MCF 10A (cell line): ENCODE results near the gene KCNAB2. TPM values are rescaled to one million over a fixed set of nuclear protein-coding genes. Genes with fewer than 3 reads are reported as not detected.
"Not testable (repeated sequence)": the region's sequence is repeated elsewhere in the genome, so short reads cannot be mapped to it uniquely, and the experiment has no call there.

ENCODE experiments used
- BruUV-seq: library from RNA; stranded (reverse); fragments of 400-500 nt; replicated peaks from 2 replicates; lab custom pipeline; 2021; lab: Mats Ljungman, UMichigan
- CTCF ChIA-PET: fragments of 300-600 bp; sonication (Branson Sonifier 250); formaldehyde crosslinking; extraction: SDS; loops from one replicate; lab custom pipeline; 2021; ENCODE audit warnings: antibody characterized with exemption, inconsistent platforms; lab: Yijun Ruan, JAX
- POLR2A ChIA-PET: fragments of 300-600, 350-650 bp; sonication (Branson Sonifier 250); formaldehyde crosslinking; extraction: SDS; loops from one replicate; lab custom pipeline; 2020; ENCODE audit warnings: antibody characterized with exemption, inconsistent platforms; lab: Yijun Ruan, JAX
- DNase-seq: peaks from one replicate; pipeline ENCODE4 v3.0.0-alpha.2; 2018; ENCODE audit not compliant: unreplicated experiment
- H3K27ac Mint-ChIP-seq: one replicate; pipeline ENCODE4 v1.8.0; 2022; ENCODE audit warnings: mild to moderate bottlenecking, low read depth, mixed read lengths; ENCODE audit not compliant: unreplicated experiment
- H3K27me3 Mint-ChIP-seq: one replicate; pipeline ENCODE4 v1.8.0; 2022; ENCODE audit warnings: mixed read lengths; ENCODE audit not compliant: insufficient read depth, unreplicated experiment
- H3K36me3 Mint-ChIP-seq: one replicate; pipeline ENCODE4 v1.8.0; 2022; ENCODE audit warnings: mild to moderate bottlenecking, moderate library complexity, mixed read lengths; ENCODE audit not compliant: insufficient read depth, unreplicated experiment
- H3K4me1 Mint-ChIP-seq: one replicate; pipeline ENCODE4 v1.8.0; 2022; ENCODE audit warnings: mixed read lengths; ENCODE audit not compliant: insufficient read depth, unreplicated experiment
- H3K4me3 Mint-ChIP-seq: one replicate; pipeline ENCODE4 v1.8.0; 2022; ENCODE audit warnings: mild to moderate bottlenecking, moderate library complexity, mixed read lengths; ENCODE audit not compliant: unreplicated experiment
- H3K9me3 Mint-ChIP-seq: one replicate; pipeline ENCODE4 v1.8.0; 2022; ENCODE audit warnings: mixed read lengths; ENCODE audit not compliant: unreplicated experiment
- CTCF ChIP-seq: fragments of 200-600 bp; IDR thresholded peaks from one replicate; pipeline ENCODE4 v1.8.0; 2022; ENCODE audit warnings: antibody characterized with exemption, mild to moderate bottlenecking; ENCODE audit not compliant: unreplicated experiment
- intact Hi-C: fragments of 100-400 bp; cut with micrococcal nuclease; formaldehyde crosslinking; loops from 2 replicates; pipeline ENCODE4 v1.14.1; 2022
- total RNA-seq: library from RNA; stranded (reverse); gene quantifications from 2 replicates; pipeline ENCODE4 v1.2.3, GENCODE V29; 2022

Gene KCNAB2
- total RNA-seq, 1 experiment from 2014 or later, result 11.8 TPM

GRCh38 chr1:6012529-6013318, 33.0 kb upstream of the KCNAB2 start:
- Mint-ChIP-seq H3K27me3 (no peaks in the 10 kb centered on the region), H3K9me3 (no peaks in the 10 kb centered on the region), H3K36me3 (no peaks in the 10 kb centered on the region), H3K27ac (no peak overlapping the region), H3K4me1 (peaks cover 11% of the 10 kb centered on the region), H3K4me3 (no peak overlapping the region)
- POLR2A ChIA-PET, result no interaction called here
- TF ChIP-seq CTCF, result no peak
- intact Hi-C loops, result no loop called here
- CTCF ChIA-PET, result no interaction called here
- no TSS peak for BruUV-seq
- no peak for DNase-seq

- no TSS peak for BruUV-seq
- CTCF ChIA-PET, result no interaction called here
These were observed 32.2 kb upstream of the KCNAB2 start for GRCh38 chr1:6013491-6013890.

GRCh38 chr1:6014130-6014999, 31.3 kb upstream of the KCNAB2 start:
- TF ChIP-seq CTCF, result no peak
- H3K36me3 Mint-ChIP-seq, result no peaks in the 10 kb centered on the region
- no TSS peak for BruUV-seq
- H3K4me1 Mint-ChIP-seq, result peaks cover 11% of the 10 kb centered on the region
- no peaks in the 10 kb centered on the region for H3K9me3 Mint-ChIP-seq
- CTCF ChIA-PET, result no interaction called here
- H3K27ac Mint-ChIP-seq, result no peak overlapping the region
- intact Hi-C loops, result no loop called here
- no peaks in the 10 kb centered on the region for H3K27me3 Mint-ChIP-seq
- POLR2A ChIA-PET, result no interaction called here
- H3K4me3 Mint-ChIP-seq, result no peak overlapping the region
- no peak for DNase-seq

More at GRCh38 chr1:6013491-6013890, 32.2 kb upstream of the KCNAB2 start:
- no peak for TF ChIP-seq CTCF
- Mint-ChIP-seq H3K27ac (no peak overlapping the region), H3K4me3 (no peak overlapping the region), H3K27me3 (no peaks in the 10 kb centered on the region), H3K4me1 (peaks cover 11% of the 10 kb centered on the region), H3K36me3 (no peaks in the 10 kb centered on the region), H3K9me3 (no peaks in the 10 kb centered on the region)
- intact Hi-C loops, result no loop called here
- no peak for DNase-seq
- POLR2A ChIA-PET, result no interaction called here

- ChIA-PET POLR2A (interaction anchor here (0.7 to 1.9 kb wide), 3 partner anchors 9 to 24 kb away, joined by 3 to 7 read pairs (median 5); partner anchors contain the start of gene NPHP4), CTCF (interaction anchor here (0.6 to 1.1 kb wide), 3 partner anchors 13 to 189 kb away, joined by 3 to 4 read pairs (median 3); no protein-coding TSS in a partner anchor)
- no peaks in the 10 kb centered on the region for H3K36me3 Mint-ChIP-seq
- H3K27ac Mint-ChIP-seq, result no peak overlapping the region
- no peaks in the 10 kb centered on the region for H3K27me3 Mint-ChIP-seq
- peaks cover 11% of the 10 kb centered on the region for H3K4me1 Mint-ChIP-seq
- H3K4me3 Mint-ChIP-seq, result no peak overlapping the region
- DNase-seq, result peak; percentile 83
- no peaks in the 10 kb centered on the region for H3K9me3 Mint-ChIP-seq
- BruUV-seq, result no TSS peak
- no peak for TF ChIP-seq CTCF
- intact Hi-C loops, result no loop called here
These were observed 29.4 kb upstream of the KCNAB2 start for GRCh38 chr1:6016191-6016865.

GRCh38 chr1:6017654-6018053, 28.0 kb upstream of the KCNAB2 start:
- H3K9me3 Mint-ChIP-seq, H3K4me3 Mint-ChIP-seq, CTCF ChIA-PET, H3K36me3 Mint-ChIP-seq, H3K27me3 Mint-ChIP-seq, H3K27ac Mint-ChIP-seq, DNase-seq, intact Hi-C loops, POLR2A ChIA-PET, BruUV-seq: not testable (repeated sequence)
- H3K4me1 Mint-ChIP-seq, result peaks cover 11% of the 10 kb centered on the region
